Measurements from ENCODE around the gene PCYT2. TPM values are rescaled to one million over a fixed set of nuclear protein-coding genes. Genes with fewer than 3 reads are reported as not detected.

Gene PCYT2
- total and polyA plus RNA-seq, 2 donors (not counting 3 experiments of a cell fraction or from before 2014, with no cell fraction given), result 52.0 to 57.1 TPM

DNA sequence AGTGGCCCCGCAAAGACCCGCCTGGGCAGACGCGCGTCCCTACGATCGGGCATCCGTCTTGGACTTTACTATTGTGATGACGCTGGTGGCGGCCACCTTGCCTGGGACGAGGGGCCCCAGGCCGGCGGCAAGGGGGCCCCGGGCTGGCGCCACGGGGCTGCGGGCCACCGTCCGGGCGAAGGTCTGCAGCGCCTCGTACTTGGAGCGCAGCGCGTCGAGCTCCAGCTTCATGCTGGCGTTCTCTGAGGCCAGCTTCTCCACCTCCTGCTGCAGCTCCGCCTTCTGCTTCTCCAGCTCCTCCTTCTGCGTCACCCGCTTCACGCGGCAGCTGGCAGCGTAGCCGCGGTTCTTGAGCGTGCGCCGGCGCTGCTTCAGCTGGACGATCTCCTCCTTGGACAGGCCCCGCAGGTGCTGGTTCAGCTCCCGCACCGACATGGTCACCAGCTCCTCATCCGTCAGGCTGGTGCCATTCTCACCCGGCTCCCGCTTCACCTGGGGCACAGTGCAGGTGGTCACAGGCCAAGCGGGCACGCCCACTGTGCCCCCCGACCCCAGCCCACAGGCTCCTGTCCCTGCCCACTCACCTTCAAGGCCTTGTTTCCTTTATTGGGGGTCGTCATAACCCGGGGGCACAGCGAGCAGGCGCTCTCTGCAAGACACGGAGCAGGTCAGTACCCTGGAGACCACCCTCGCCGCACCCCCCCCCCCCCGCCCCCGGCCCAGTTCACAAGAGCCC lies 11.5 kb upstream of the PCYT2 start:
- Histone ChIP-seq H4K20me1 (replicated peaks; ENCODE audit: control insufficient read depth, extremely low read depth, insufficient read depth, low read length) (no peaks in the 10 kb centered on the region), H3K4me1 (ENCODE audit: control insufficient read depth, extremely low read depth, insufficient read depth, low read length) (peaks cover 17% of the 10 kb centered on the region), H2AFZ (ENCODE audit: low read depth, low read length) (no peak overlapping the region), H3K9me3 (replicated peaks; ENCODE audit: control insufficient read depth, insufficient read depth, low read length) (no peaks in the 10 kb centered on the region), H3K4me2 (ENCODE audit: insufficient read depth, low read length) (no peak overlapping the region), H3K4me3 (replicated peaks in 1 of 3; ENCODE audit: insufficient read depth in 1 of 3, low read depth in 1 of 3, low read length in 3 of 3) (no peak overlapping the region), H3K9ac (replicated peaks; ENCODE audit: extremely low read depth, insufficient read depth, low read length) (no peak overlapping the region), H3K27me3 (ENCODE audit: control insufficient read depth in 2 of 2, insufficient read depth in 2 of 2, low read length in 2 of 2) (no peaks in the 10 kb centered on the region), H3K9me1 (replicated peaks; ENCODE audit: control insufficient read depth, extremely low read depth, insufficient read depth, low read length) (no peaks in the 10 kb centered on the region), H3K36me3 (ENCODE audit: control insufficient read depth in 2 of 2, extremely low read depth in 1 of 2, insufficient read depth in 2 of 2, low read length in 2 of 2) (peaks cover 0 to 26% of the 10 kb centered on the region in 2 experiments), H3K79me2 (ENCODE audit: control insufficient read depth, insufficient read depth, low read length) (peaks cover 71% of the 10 kb centered on the region), H3K27ac (ENCODE audit: insufficient read depth, low read depth, low read length) (no peak overlapping the region)
- dilution Hi-C loops (cut with MboI; ENCODE audit: extremely low pct_ligation_motif_present, low sequenced_read_pairs), result no loop called here
- DNase-seq (ENCODE audit: low read depth, low spot score) (no peak), FAIRE-seq (no peak)
- intact Hi-C loops (cut with micrococcal nuclease), result no loop called here
- no TSS peak for BruUV-seq (replicated peaks)
- TF ChIP-seq FOS (IDR thresholded peaks at IDR 0.05; ENCODE audit: borderline replicate concordance, insufficient read depth, low read length), result no peak
- no peak for TF ChIP-seq POLR2A (IDR thresholded peaks at IDR 0.05; ENCODE audit: low read depth, low read length)
- no peak for TF ChIP-seq JUN (IDR thresholded peaks at IDR 0.05; ENCODE audit: borderline replicate concordance, insufficient read depth, insufficient read length, low read depth)
- ChIA-PET POLR2A (interaction anchor here (0.7 to 0.8 kb wide), 2 partner anchors 42 to 220 kb away, joined by 3 to 4 read pairs; partner anchors contain the start of gene MRPL12), CTCF (interaction anchor here (1.3 to 1.6 kb wide), 2 partner anchors 12 to 37 kb away, joined by 4 to 5 read pairs; partner anchors contain the start of gene PCYT2)

GRCh38 chr17:81921996-81922565 lies 10.9 kb upstream of the PCYT2 start:
- Histone ChIP-seq H3K79me2 (ENCODE audit: control insufficient read depth, insufficient read depth, low read length) (peaks cover 74% of the 10 kb centered on the region), H3K36me3 (ENCODE audit: control insufficient read depth in 2 of 2, extremely low read depth in 1 of 2, insufficient read depth in 2 of 2, low read length in 2 of 2) (peaks cover 0 to 26% of the 10 kb centered on the region in 2 experiments), H4K20me1 (replicated peaks; ENCODE audit: control insufficient read depth, extremely low read depth, insufficient read depth, low read length) (no peaks in the 10 kb centered on the region), H3K4me1 (ENCODE audit: control insufficient read depth, extremely low read depth, insufficient read depth, low read length) (peaks cover 20% of the 10 kb centered on the region), H3K27ac (ENCODE audit: insufficient read depth, low read depth, low read length) (no peak overlapping the region), H3K27me3 (ENCODE audit: control insufficient read depth in 2 of 2, insufficient read depth in 2 of 2, low read length in 2 of 2) (no peaks in the 10 kb centered on the region), H3K4me3 (replicated peaks in 1 of 3; ENCODE audit: insufficient read depth in 1 of 3, low read depth in 1 of 3, low read length in 3 of 3) (no peak overlapping the region), H3K9me1 (replicated peaks; ENCODE audit: control insufficient read depth, extremely low read depth, insufficient read depth, low read length) (no peaks in the 10 kb centered on the region), H3K9ac (replicated peaks; ENCODE audit: extremely low read depth, insufficient read depth, low read length) (no peak overlapping the region), H3K9me3 (replicated peaks; ENCODE audit: control insufficient read depth, insufficient read depth, low read length) (no peaks in the 10 kb centered on the region), H3K4me2 (ENCODE audit: insufficient read depth, low read length) (no peak overlapping the region), H2AFZ (ENCODE audit: low read depth, low read length) (no peak overlapping the region)
- CTCF ChIA-PET, result interaction anchor here (1.6 kb wide), 1 partner anchor 11 kb away, joined by 5 read pairs; the partner anchor contains the start of gene PCYT2
- FAIRE-seq (no peak), DNase-seq (ENCODE audit: low read depth, low spot score) (no peak)
- POLR2A ChIA-PET, result no interaction called here
- TF ChIP-seq POLR2A (IDR thresholded peaks at IDR 0.05; ENCODE audit: low read depth, low read length) (no peak), CTCF (IDR thresholded peaks at IDR 0.05; ENCODE audit: extremely low read depth in 1 of 2, insufficient read depth in 1 of 2, low read depth in 1 of 2, low read length in 2 of 2) (no peak), MYC (IDR thresholded peaks at IDR 0.05; ENCODE audit: low read depth, low read length) (no peak), JUN (IDR thresholded peaks at IDR 0.05; ENCODE audit: borderline replicate concordance, insufficient read depth, insufficient read length, low read depth) (no peak), FOS (IDR thresholded peaks at IDR 0.05; ENCODE audit: borderline replicate concordance, insufficient read depth, low read length) (no peak), EZH2 (IDR thresholded peaks at IDR 0.05; ENCODE audit: borderline replicate concordance, low read depth, low read length, severe bottlenecking) (no peak), GATA2 (IDR thresholded peaks at IDR 0.05; ENCODE audit: insufficient read depth, insufficient read length, low read depth, low read length) (no peak), POLR2AphosphoS5 (IDR thresholded peaks at IDR 0.05; ENCODE audit: insufficient read depth, low read depth, low read length) (no peak)
- TF ChIP-seq, protein P1, sequence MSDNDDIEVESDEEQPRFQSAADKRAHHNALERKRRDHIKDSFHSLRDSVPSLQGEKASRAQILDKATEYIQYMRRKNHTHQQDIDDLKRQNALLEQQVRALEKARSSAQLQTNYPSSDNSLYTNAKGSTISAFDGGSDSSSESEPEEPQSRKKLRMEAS (IDR thresholded peaks at IDR 0.05; ENCODE audit: insufficient read depth, insufficient read length), result no peak
- intact Hi-C loops (cut with micrococcal nuclease) (no loop called here), dilution Hi-C loops (cut with MboI; ENCODE audit: extremely low pct_ligation_motif_present, low sequenced_read_pairs) (no loop called here)
- BruUV-seq (replicated peaks), result no TSS peak

Measured in endothelial cell of umbilical vein (primary cell).